ENCODE results near the gene DIS3L2.

DIS3L2 gene

GRCh38 chr2:232229911-232230310 is 268.4 kb downstream of the DIS3L2 start:
- no peak for DNase-seq (ENCODE audit: low read depth)

- DNase-seq (ENCODE audit: low read depth), result no peak
These were observed 269.0 kb downstream of the DIS3L2 start for GRCh38 chr2:232230560-232230959.

- no peak for DNase-seq (ENCODE audit: low read depth)
These were observed 270.0 kb downstream of the DIS3L2 start for GRCh38 chr2:232231554-232231953.

GRCh38 chr2:232232915-232233314 is 271.4 kb downstream of the DIS3L2 start:
- no peak for DNase-seq (ENCODE audit: low read depth)

GRCh38 chr2:232234922-232235615 is 273.6 kb downstream of the DIS3L2 start:
- no peak for DNase-seq (ENCODE audit: low read depth)

DNA sequence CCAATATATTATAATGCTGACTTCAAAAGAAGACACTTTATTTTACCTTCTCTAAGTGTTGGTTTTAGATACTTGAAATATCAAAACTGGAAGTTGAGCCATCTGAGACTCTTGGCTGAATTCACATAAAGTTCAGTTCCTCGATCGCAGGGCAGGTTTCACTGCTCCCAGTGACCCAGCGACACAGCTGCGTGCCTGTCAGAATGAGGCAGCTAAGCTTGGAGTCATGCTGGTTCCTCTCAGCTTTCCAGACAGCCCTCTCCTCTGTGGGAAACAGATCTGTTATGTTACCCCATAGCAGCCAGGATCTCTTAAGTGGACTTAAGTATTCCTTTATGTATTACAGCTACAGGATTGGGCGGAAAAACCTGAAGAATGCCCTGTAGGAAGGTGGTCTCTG is 274.2 kb downstream of the DIS3L2 start:
- DNase-seq (ENCODE audit: low read depth), result no peak

DNA sequence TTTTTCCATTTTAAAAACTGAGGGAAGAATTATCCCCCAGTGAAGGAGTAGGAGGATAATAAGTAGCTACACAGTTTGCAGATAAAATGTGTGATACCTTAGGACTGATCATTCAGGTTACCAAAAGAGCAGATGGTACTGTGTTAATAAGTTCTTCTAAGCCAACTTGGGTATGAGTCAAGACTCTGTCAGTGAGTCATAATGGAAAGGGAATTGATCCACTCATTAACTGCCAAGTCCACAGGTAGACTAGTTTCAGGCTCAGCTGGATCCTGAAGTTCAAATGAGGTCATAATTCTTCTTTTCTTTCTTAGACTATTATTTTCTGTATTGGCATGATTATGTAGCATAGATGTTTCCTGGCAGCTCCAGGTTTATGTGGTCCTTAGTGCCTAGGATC is 274.7 kb downstream of the DIS3L2 start:
- no peak for DNase-seq (ENCODE audit: low read depth)

GRCh38 chr2:232237464-232237863 is 276.0 kb downstream of the DIS3L2 start:
- no peak for DNase-seq (ENCODE audit: low read depth)

GRCh38 chr2:232238108-232238507 is 276.6 kb downstream of the DIS3L2 start:
- no peak for DNase-seq (ENCODE audit: low read depth)

DNA sequence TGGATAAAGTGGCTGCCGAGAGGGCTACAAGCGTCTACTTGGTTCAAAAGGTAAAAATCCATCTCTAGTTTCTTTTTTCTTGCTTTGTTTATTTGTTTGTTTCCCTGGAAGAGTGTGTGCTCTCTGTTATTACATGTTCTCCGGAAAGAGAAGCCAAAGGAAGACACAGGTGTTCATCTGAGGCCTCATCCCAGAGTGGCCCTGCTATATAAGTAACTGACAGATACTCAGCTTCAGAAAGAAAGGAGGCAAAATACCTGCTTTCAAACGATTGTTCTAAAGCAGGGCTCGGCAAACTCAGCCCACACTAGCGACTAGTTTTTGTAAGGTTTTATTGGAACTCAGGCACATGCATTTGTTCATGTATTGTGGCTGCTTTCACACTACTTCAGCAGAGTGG is 277.1 kb downstream of the DIS3L2 start:
- DNase-seq (ENCODE audit: low read depth), result no peak

DNA sequence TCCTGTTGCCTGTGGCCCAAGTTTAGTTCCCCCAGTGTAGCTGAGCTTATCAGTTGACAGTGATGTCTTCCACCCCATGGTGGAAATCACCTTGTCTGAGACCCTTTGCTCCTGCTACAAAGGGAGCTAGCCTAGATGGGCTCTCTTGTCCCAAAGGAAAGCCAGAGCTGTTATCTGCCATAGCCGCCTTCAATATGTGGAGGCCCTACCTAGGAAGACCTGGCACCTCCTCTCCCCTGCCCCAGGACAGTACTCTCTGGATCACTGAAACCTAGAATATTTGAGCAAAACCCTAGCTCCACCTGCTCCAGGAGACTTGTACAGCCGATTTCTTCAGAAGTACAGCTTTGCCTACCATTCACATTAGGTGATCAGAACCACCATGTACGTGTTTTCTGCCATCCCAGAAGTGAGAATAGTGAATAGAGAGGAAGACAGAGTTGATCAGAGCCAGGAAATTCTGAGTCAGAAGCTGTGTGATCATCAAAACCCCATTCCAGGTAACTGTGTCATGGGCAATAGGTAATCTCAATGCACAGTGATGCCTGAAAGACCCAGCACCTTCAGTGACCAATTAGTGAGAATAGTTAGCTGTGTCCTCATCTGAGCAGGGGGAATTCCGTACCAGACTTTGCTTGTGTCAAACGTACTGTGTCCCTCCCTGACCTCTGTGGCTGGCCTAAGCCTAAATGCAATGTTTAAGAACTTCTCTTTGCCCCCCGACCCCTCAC is 278.6 kb downstream of the DIS3L2 start:
- no peak for DNase-seq (ENCODE audit: low read depth)

GRCh38 chr2:232240906-232241305 is 279.4 kb downstream of the DIS3L2 start:
- no peak for DNase-seq (ENCODE audit: low read depth)

GRCh38 chr2:232242316-232242715 is 280.8 kb downstream of the DIS3L2 start:
- DNase-seq (ENCODE audit: low read depth), result no peak

DNA sequence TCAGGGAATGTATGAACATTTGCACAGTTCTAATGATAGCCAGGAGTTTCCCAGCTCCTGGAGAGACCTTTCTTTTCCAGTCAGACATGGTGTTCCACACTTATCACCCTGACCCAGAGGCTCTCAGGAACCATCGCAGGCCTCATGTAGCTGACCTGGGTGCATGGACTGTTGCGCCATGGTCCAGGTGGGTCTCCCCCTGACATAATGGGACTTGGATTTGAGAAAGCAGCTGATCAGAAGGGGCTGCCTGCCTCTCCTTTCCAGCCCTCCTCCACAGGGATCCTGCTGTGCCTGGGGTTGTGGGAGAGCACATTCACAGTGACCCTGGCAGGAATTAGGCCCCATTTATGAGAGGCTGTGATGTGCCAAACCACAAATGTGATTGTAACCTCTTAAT is 283.6 kb downstream of the DIS3L2 start:
- no peak for DNase-seq (ENCODE audit: low read depth)

DNA sequence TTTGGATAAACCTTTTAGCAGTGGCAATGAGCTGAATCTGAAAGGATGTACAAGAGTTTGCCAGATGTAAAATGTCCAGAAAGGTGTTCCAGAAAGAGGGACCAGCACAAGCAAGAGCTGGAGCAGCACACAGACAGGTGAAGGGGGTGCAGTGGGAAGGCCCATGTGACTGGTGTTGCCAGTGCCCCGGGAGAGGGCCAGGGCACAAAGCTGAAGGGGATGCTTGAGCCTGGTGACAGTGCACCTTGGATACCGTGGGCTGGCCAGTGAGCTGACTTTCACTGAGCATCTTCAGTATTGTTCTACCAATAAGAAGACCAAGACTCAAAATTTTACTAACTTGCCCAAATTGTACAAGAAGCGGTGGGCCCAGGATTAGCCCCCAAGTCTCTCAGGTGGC is 284.7 kb downstream of the DIS3L2 start:
- DNase-seq (ENCODE audit: low read depth), result no peak

DNA sequence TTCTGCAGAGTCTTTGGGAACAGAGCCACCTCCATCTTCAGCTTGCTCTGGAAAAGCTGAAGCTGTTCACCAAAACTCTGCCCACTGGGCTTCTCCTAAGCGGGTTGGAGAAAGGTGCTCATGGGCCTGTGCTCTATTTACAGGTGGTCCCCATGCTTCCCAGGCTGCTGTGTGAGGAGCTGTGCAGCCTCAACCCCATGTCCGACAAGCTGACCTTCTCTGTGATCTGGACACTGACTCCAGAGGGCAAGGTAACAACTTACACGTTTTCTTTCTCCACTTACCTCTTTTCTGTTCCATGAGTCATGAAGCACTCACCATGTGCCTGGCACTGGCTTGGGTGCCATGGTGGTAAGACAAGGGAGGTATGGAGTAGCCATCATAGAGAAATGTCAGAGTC is 287.6 kb downstream of the DIS3L2 start:
- no peak for DNase-seq (ENCODE audit: low read depth)

- no peak for DNase-seq (ENCODE audit: low read depth)
These were observed 289.0 kb downstream of the DIS3L2 start for GRCh38 chr2:232250246-232251175.

- no peak for DNase-seq (ENCODE audit: low read depth)
These were observed 293.5 kb downstream of the DIS3L2 start for GRCh38 chr2:232255033-232255432.

GRCh38 chr2:232260075-232260474 is 298.6 kb downstream of the DIS3L2 start:
- no peak for DNase-seq (ENCODE audit: low read depth)

DNA sequence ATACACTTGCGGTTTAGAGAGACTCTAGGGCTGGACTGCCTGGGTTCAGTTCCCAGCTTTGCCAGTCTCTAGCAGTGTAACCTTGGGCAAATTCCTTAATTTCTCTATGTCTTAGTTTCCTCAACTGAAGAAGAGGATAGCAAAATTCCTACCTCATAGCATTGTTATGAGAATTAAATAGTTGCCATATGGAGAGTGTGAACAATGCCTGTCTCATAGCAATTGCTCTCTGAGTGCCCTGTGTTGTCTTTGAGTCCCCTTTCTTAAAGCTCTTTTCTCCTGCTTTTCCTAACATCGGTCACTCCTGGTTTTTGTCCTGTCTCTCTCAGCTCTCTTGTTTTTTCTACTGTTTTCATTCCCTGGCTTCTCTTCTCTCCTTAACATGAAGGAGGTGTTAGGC is 300.3 kb downstream of the DIS3L2 start:
- no peak for DNase-seq (ENCODE audit: low read depth)

DNA sequence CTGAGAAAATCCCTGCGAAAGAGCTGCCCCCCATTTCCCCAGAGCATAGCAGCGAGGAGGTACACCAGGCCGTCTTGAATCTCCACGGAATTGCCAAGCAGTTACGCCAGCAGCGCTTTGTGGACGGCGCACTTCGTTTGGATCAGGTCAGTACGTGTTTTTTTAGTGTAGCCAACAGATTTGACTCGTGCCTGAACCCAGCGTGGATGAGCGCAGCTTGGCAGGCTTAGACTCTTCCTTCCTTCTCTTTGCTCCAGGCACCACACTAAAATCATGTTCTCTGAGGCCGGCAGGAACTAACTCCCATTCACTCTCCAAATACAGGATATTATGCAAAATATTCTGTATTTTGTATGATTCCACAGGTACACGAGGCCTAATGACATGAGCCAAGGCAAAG is 301.8 kb downstream of the DIS3L2 start:
- no peak for DNase-seq (ENCODE audit: low read depth)

- DNase-seq (ENCODE audit: low read depth), result no peak
These were observed 302.6 kb downstream of the DIS3L2 start for GRCh38 chr2:232264081-232264480.

GRCh38 chr2:232265329-232265728 is 303.8 kb downstream of the DIS3L2 start:
- DNase-seq (ENCODE audit: low read depth), result no peak
